A549 (cell line): ENCODE measurements around the gene RNASE8.
"Not testable (repeated sequence)": the region's sequence is repeated elsewhere in the genome, so short reads cannot be mapped to it uniquely, and the experiment has no call there.

Source experiments
- BHLHE40 ChIP-seq: IDR thresholded peaks from 2 replicates; pipeline ENCODE4 v1.6.1; 2012; ENCODE audit warnings: low read depth, low read length, inconsistent platforms
- HDAC2 ChIP-seq: fragments of 200-600 bp; sonication (generic); IDR thresholded peaks from 2 replicates; pipeline ENCODE4 v1.6.1; 2016
- JUN ChIP-seq, 2 experiments: fragments of >200 bp; sonication (Bioruptor Twin); formaldehyde crosslinking; IDR thresholded peaks; 2 replicates in 1 of 2; 3 replicates in 1 of 2; pipeline ENCODE4 v1.6.1; 2016 to 2017
- KDM1A ChIP-seq: fragments of 200-600 bp; sonication (generic); IDR thresholded peaks from 2 replicates; pipeline ENCODE4 v1.6.1; 2016; ENCODE audit warnings: low read depth, mild to moderate bottlenecking
- PBX3 ChIP-seq: IDR thresholded peaks from 2 replicates; pipeline ENCODE4 v1.6.1; 2012
- POLR2A ChIP-seq: IDR thresholded peaks from 2 replicates; pipeline ENCODE4 v1.6.1; 2012; ENCODE audit warnings: mild to moderate bottlenecking, low read length
- RFX5 ChIP-seq: fragments of 450-650 bp; IDR thresholded peaks from 2 replicates; pipeline ENCODE4 v1.7.1; 2014; ENCODE audit warnings: antibody characterized with exemption, mild to moderate bottlenecking, moderate library complexity
- TF ChIP-seq, protein P1 (sequence below): fragments of >200 bp; sonication (Bioruptor Twin); formaldehyde crosslinking; IDR thresholded peaks from 3 replicates; pipeline ENCODE4 v1.6.1; 2016
- TF ChIP-seq, protein P2 (sequence below): fragments of >200 bp; sonication (Bioruptor Twin); formaldehyde crosslinking; IDR thresholded peaks from 3 replicates; pipeline ENCODE4 v1.5.1; 2016
- TF ChIP-seq, protein P3 (sequence below): IDR thresholded peaks from 2 replicates; pipeline ENCODE4 v1.6.1; 2012

DNA sequence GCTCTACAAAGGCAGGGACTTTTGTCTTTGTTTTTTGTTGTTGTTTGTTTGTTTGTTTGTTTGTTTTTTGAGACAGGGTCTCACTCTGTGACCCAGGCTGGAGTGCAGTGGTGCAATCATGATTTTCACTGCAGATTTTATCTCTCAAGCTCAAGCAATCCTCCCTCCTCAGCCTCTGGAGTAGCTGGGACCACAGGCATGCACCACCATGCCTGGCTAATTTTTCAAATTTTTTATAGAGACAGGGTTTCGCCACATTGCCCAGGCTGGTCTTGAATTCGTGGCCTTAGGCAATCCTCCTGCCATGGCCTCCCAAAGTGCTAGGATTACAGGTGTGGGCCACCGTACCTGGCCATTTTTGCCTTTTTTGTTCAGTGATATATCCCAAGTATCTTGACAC is 16.7 kb upstream of the RNASE8 start:
- not testable (repeated sequence) for TF ChIP-seq BHLHE40; RFX5; JUN (IDR thresholded peaks at IDR 0.05); HDAC2; PBX3; KDM1A; POLR2A
- TF ChIP-seq, protein P1, sequence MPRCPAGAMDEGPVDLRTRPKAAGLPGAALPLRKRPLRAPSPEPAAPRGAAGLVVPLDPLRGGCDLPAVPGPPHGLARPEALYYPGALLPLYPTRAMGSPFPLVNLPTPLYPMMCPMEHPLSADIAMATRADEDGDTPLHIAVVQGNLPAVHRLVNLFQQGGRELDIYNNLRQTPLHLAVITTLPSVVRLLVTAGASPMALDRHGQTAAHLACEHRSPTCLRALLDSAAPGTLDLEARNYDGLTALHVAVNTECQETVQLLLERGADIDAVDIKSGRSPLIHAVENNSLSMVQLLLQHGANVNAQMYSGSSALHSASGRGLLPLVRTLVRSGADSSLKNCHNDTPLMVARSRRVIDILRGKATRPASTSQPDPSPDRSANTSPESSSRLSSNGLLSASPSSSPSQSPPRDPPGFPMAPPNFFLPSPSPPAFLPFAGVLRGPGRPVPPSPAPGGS, result not testable (repeated sequence)
- TF ChIP-seq, protein P2, sequence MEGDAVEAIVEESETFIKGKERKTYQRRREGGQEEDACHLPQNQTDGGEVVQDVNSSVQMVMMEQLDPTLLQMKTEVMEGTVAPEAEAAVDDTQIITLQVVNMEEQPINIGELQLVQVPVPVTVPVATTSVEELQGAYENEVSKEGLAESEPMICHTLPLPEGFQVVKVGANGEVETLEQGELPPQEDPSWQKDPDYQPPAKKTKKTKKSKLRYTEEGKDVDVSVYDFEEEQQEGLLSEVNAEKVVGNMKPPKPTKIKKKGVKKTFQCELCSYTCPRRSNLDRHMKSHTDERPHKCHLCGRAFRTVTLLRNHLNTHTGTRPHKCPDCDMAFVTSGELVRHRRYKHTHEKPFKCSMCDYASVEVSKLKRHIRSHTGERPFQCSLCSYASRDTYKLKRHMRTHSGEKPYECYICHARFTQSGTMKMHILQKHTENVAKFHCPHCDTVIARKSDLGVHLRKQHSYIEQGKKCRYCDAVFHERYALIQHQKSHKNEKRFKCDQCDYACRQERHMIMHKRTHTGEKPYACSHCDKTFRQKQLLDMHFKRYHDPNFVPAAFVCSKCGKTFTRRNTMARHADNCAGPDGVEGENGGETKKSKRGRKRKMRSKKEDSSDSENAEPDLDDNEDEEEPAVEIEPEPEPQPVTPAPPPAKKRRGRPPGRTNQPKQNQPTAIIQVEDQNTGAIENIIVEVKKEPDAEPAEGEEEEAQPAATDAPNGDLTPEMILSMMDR, result not testable (repeated sequence)
- TF ChIP-seq, protein P3, sequence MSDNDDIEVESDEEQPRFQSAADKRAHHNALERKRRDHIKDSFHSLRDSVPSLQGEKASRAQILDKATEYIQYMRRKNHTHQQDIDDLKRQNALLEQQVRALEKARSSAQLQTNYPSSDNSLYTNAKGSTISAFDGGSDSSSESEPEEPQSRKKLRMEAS, result not testable (repeated sequence)
